Measurements from ENCODE around the gene TACR2.

GRCh38 chr10:69402386-69402785 is 14.3 kb downstream of the TACR2 start:
- TF ChIP-seq, protein P1, sequence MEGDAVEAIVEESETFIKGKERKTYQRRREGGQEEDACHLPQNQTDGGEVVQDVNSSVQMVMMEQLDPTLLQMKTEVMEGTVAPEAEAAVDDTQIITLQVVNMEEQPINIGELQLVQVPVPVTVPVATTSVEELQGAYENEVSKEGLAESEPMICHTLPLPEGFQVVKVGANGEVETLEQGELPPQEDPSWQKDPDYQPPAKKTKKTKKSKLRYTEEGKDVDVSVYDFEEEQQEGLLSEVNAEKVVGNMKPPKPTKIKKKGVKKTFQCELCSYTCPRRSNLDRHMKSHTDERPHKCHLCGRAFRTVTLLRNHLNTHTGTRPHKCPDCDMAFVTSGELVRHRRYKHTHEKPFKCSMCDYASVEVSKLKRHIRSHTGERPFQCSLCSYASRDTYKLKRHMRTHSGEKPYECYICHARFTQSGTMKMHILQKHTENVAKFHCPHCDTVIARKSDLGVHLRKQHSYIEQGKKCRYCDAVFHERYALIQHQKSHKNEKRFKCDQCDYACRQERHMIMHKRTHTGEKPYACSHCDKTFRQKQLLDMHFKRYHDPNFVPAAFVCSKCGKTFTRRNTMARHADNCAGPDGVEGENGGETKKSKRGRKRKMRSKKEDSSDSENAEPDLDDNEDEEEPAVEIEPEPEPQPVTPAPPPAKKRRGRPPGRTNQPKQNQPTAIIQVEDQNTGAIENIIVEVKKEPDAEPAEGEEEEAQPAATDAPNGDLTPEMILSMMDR (IDR thresholded peaks at IDR 0.05), result no peak
- TF ChIP-seq POLR2AphosphoS5 (IDR thresholded peaks at IDR 0.05) (peak in 1 of 4 donors; percentile 14), POLR2A (IDR thresholded peaks at IDR 0.05) (no peak)

Data from sigmoid colon (tissue), 4 donors.